ENCODE measurements around the gene CYP19A1. TPM values are rescaled to one million over a fixed set of nuclear protein-coding genes. Genes with fewer than 3 reads are reported as not detected.
"Not testable (repeated sequence)": the region's sequence is repeated elsewhere in the genome, so short reads cannot be mapped to it uniquely, and the experiment has no call there.

Gene CYP19A1
- total and polyA plus RNA-seq, 2 experiments from 2014 or later = 0.76 to 1.2 TPM

DNA sequence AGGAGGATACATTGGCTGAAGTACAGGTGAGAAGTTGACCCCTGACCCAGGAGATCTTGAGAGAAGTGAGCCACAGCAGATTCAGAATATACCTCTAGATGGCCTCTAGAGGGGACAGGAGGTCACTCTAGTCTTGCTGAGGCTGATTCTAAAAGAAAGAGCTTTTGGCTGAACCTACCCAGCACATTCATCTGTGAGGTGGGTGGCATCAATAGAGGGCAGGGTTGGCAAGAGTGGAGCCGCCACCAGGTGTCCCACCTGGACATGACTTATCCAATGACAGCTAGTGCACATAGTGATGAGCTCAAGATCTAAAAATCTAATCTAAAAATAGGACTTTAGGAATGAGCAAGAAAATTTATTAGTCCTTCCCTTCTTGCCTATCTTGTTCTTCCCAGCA, 51.6 kb downstream of the CYP19A1 start:
- H3K4me2 ChIP-seq (ENCODE audit: unreplicated experiment) = no peak overlapping the region
- no peaks in the 10 kb centered on the region for H3F3A ChIP-seq (ENCODE audit: insufficient read depth)
- no peaks in the 10 kb centered on the region for H4K20me1 ChIP-seq (ENCODE audit: insufficient read depth)
- no peaks in the 10 kb centered on the region for H3K9me2 ChIP-seq (ENCODE audit: insufficient read depth)
- H3K79me2 ChIP-seq (ENCODE audit: insufficient read depth) = no peaks in the 10 kb centered on the region
- TF ChIP-seq EZH2phosphoT487 (IDR thresholded peaks at IDR 0.05; ENCODE audit: insufficient read depth, low read depth) = no peak
- TF ChIP-seq EZH2 (IDR thresholded peaks at IDR 0.05; ENCODE audit: insufficient read depth, poor library complexity, severe bottlenecking) = no peak
- in situ Hi-C loops (cut with MboI) = loop anchor here (5.0 kb wide), 1 partner anchor 90 kb away; no protein-coding TSS in a partner anchor
- H3K4me3 ChIP-seq = no peak overlapping the region
- no peaks in the 10 kb centered on the region for H3K9me3 ChIP-seq (ENCODE audit: low read depth)
- 50 to 80% methylated on average over 1 of the region's 1 CpG for WGBS, 2 experiments (ENCODE audit: low coverage in 1 of 2, low lambda C conversion rate in 2 of 2, missing lambda C conversion rate in 2 of 2)
- H3K27ac ChIP-seq = no peak overlapping the region
- no peaks in the 10 kb centered on the region for H3K36me3 ChIP-seq (ENCODE audit: low read depth)
- no peak for DNase-seq
- H3K4me1 ChIP-seq (ENCODE audit: insufficient read depth) = peaks cover 3% of the 10 kb centered on the region; the same call in 1 of the 2 replicates
- H3K9ac ChIP-seq = no peak overlapping the region
- no peaks in the 10 kb centered on the region for H3K27me3 ChIP-seq (replicated peaks; ENCODE audit: insufficient read depth)
- H2AFZ ChIP-seq = no peak overlapping the region

DNA sequence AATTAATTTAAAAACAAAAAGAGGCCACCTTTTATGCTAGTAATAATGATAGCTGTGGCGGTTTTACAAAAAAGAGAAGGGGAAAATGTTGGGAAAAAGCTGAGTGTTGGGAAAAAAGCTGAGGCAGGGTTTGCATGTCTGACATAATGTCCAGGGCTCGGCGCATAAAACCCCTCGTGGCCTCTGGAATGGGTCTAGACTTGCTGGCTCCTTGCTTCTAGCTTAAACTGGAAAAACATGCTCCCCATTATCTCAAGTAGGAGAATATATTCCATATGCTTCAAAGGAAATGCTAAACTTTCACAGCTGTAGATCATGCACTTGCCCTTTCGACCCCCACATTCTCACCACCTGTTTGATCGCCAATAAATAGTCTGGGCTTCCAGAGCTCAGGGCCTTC, 53.0 kb downstream of the CYP19A1 start:
- Histone ChIP-seq H3K9me2 (ENCODE audit: insufficient read depth) (no peaks in the 10 kb centered on the region), H2AFZ (no peak overlapping the region), H3K9ac (no peak overlapping the region), H3K27ac (no peak overlapping the region), H4K20me1 (ENCODE audit: insufficient read depth) (no peaks in the 10 kb centered on the region), H3K27me3 (replicated peaks; ENCODE audit: insufficient read depth) (no peaks in the 10 kb centered on the region), H3K4me3 (no peak overlapping the region), H3K36me3 (ENCODE audit: low read depth) (no peaks in the 10 kb centered on the region), H3K4me2 (ENCODE audit: unreplicated experiment) (no peak overlapping the region), H3K4me1 (ENCODE audit: insufficient read depth) (peaks cover 3% of the 10 kb centered on the region; the same call in 1 of the 2 replicates), H3K9me3 (ENCODE audit: low read depth) (no peaks in the 10 kb centered on the region), H3K79me2 (ENCODE audit: insufficient read depth) (no peaks in the 10 kb centered on the region), H3F3A (ENCODE audit: insufficient read depth) (no peaks in the 10 kb centered on the region)
- no peak for DNase-seq
- 81% methylated on average over 6 of the region's 6 CpGs for WGBS, 2 experiments (ENCODE audit: low coverage in 1 of 2, low lambda C conversion rate in 2 of 2, missing lambda C conversion rate in 2 of 2)
- TF ChIP-seq EZH2 (IDR thresholded peaks at IDR 0.05; ENCODE audit: insufficient read depth, poor library complexity, severe bottlenecking) (no peak), EZH2phosphoT487 (IDR thresholded peaks at IDR 0.05; ENCODE audit: insufficient read depth, low read depth) (no peak)
- in situ Hi-C loops (cut with MboI) = loop anchor here (5.0 kb wide), 1 partner anchor 92 kb away; no protein-coding TSS in a partner anchor

GRCh38 chr15:51284871-51285270, 53.5 kb downstream of the CYP19A1 start:
- H3K79me2 ChIP-seq (ENCODE audit: insufficient read depth) = no peaks in the 10 kb centered on the region
- H3K4me3 ChIP-seq = no peak overlapping the region
- H2AFZ ChIP-seq = no peak overlapping the region
- H3K4me1 ChIP-seq (ENCODE audit: insufficient read depth) = peaks cover 3% of the 10 kb centered on the region; the same call in 1 of the 2 replicates
- H3F3A ChIP-seq (ENCODE audit: insufficient read depth) = no peaks in the 10 kb centered on the region
- no peak overlapping the region for H3K4me2 ChIP-seq (ENCODE audit: unreplicated experiment)
- WGBS, 2 experiments (ENCODE audit: low coverage in 1 of 2, low lambda C conversion rate in 2 of 2, missing lambda C conversion rate in 2 of 2) = 86 to 89% methylated on average over 6 of the region's 6 CpGs
- in situ Hi-C loops (cut with MboI) = loop anchor here (5.0 kb wide), 1 partner anchor 92 kb away; no protein-coding TSS in a partner anchor
- H3K9me3 ChIP-seq (ENCODE audit: low read depth) = no peaks in the 10 kb centered on the region
- no peak for TF ChIP-seq EZH2phosphoT487 (IDR thresholded peaks at IDR 0.05; ENCODE audit: insufficient read depth, low read depth)
- no peak for TF ChIP-seq EZH2 (IDR thresholded peaks at IDR 0.05; ENCODE audit: insufficient read depth, poor library complexity, severe bottlenecking)
- H3K27ac ChIP-seq = no peak overlapping the region
- no peak for DNase-seq
- H3K27me3 ChIP-seq (replicated peaks; ENCODE audit: insufficient read depth) = no peaks in the 10 kb centered on the region
- no peaks in the 10 kb centered on the region for H3K36me3 ChIP-seq (ENCODE audit: low read depth)
- H4K20me1 ChIP-seq (ENCODE audit: insufficient read depth) = no peaks in the 10 kb centered on the region
- no peak overlapping the region for H3K9ac ChIP-seq
- no peaks in the 10 kb centered on the region for H3K9me2 ChIP-seq (ENCODE audit: insufficient read depth)

DNA sequence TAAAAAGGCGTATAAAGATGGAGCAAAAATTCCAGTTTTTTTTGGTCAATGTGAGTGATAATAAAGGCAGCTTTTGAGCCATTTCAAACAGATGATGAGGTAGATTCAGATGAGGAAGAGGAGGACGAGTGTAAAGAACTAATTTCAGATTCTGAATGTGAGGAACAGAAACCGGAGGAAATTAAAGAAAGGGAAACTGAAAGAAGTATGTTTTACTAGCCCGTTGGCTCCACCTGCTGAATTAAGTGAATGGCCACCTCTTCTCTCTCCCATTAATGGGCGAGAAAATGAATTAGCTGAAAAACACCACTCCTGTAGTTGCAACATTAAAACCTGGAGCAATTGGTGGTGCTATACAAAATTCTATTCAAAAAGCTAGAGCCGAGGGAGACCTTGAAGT, 55.4 kb downstream of the CYP19A1 start:
- Histone ChIP-seq H3K4me2 (ENCODE audit: unreplicated experiment) (no peak overlapping the region), H2AFZ (no peak overlapping the region), H3K27me3 (replicated peaks; ENCODE audit: insufficient read depth) (0 out of 2 replicates have a peak, but pooled peaks cover 6% of the 10 kb centered on the region), H3K4me1 (ENCODE audit: insufficient read depth) (no peaks in the 10 kb centered on the region), H4K20me1 (ENCODE audit: insufficient read depth) (no peaks in the 10 kb centered on the region), H3K27ac (no peak overlapping the region), H3K9ac (no peak overlapping the region), H3F3A (ENCODE audit: insufficient read depth) (no peaks in the 10 kb centered on the region), H3K4me3 (no peak overlapping the region), H3K9me3 (ENCODE audit: low read depth) (no peaks in the 10 kb centered on the region), H3K36me3 (ENCODE audit: low read depth) (no peaks in the 10 kb centered on the region), H3K79me2 (ENCODE audit: insufficient read depth) (no peaks in the 10 kb centered on the region), H3K9me2 (ENCODE audit: insufficient read depth) (no peaks in the 10 kb centered on the region)
- 88 to 91% methylated on average over 6 of the region's 6 CpGs for WGBS, 2 experiments (ENCODE audit: low coverage in 1 of 2, low lambda C conversion rate in 2 of 2, missing lambda C conversion rate in 2 of 2)
- TF ChIP-seq EZH2 (IDR thresholded peaks at IDR 0.05; ENCODE audit: insufficient read depth, poor library complexity, severe bottlenecking) (no peak), EZH2phosphoT487 (IDR thresholded peaks at IDR 0.05; ENCODE audit: insufficient read depth, low read depth) (no peak)
- DNase-seq = no peak
- in situ Hi-C loops (cut with MboI) = no loop called here

- peak; percentile 40 for DNase-seq
- in situ Hi-C loops (cut with MboI); H3K27ac ChIP-seq: not testable (repeated sequence)
Observed at GRCh38 chr15:51282241-51282640, 56.2 kb downstream of the CYP19A1 start.

More at GRCh38 chr15:51282241-51282640, 56.2 kb downstream of the CYP19A1 start:
- not testable (repeated sequence) for H3K4me3 ChIP-seq; H3K4me2 ChIP-seq (ENCODE audit: unreplicated experiment); H3K9ac ChIP-seq; H3K79me2 ChIP-seq (ENCODE audit: insufficient read depth); H3K36me3 ChIP-seq (ENCODE audit: low read depth); H3K4me1 ChIP-seq (ENCODE audit: insufficient read depth); H4K20me1 ChIP-seq (ENCODE audit: insufficient read depth); H3K9me3 ChIP-seq (ENCODE audit: low read depth); H3K27me3 ChIP-seq (replicated peaks; ENCODE audit: insufficient read depth); H3K9me2 ChIP-seq (ENCODE audit: insufficient read depth); H3F3A ChIP-seq (ENCODE audit: insufficient read depth); H2AFZ ChIP-seq
- WGBS, 2 experiments (ENCODE audit: low coverage in 1 of 2, low lambda C conversion rate in 2 of 2, missing lambda C conversion rate in 2 of 2) = 61 to 66% methylated on average over 2 of the region's 2 CpGs

All from GM23248 (cell line).